ENCODE measurements around the gene TRIM2. TPM values are rescaled to one million over a fixed set of nuclear protein-coding genes. Genes with fewer than 3 reads are reported as not detected.

Gene TRIM2
- total and polyA plus RNA-seq, 3 donors from 2014 or later = 6.1 to 12.8 (median 10.7) TPM

- Histone ChIP-seq H3K27ac (peak overlapping the region; percentile 51 to 86), H3K4me3 (peak overlapping the region; percentile 64 to 68), H3K36me3 (ENCODE audit: low read depth, missing control alignments) (no peaks in the 10 kb centered on the region), H3K4me1 (no peaks in the 10 kb centered on the region), H3K9me3 (no peaks in the 10 kb centered on the region), H3K27me3 (no peaks in the 10 kb centered on the region)
- no peak for TF ChIP-seq POLR2A (IDR thresholded peaks at IDR 0.05)
- 2% methylated on average over 9 of the region's 9 CpGs for WGBS, 2 donors
- DNase-seq = no peak
- intact Hi-C loops (cut with DNase I; ENCODE audit: low total_unique reads) = no loop called here
Measured at GRCh38 chr4:153223427-153223801, 19.2 kb downstream of the TRIM2 start.

- WGBS, 2 donors = 14 to 16% methylated on average over 1 of the region's 1 CpG
- H3K9me3 ChIP-seq = no peaks in the 10 kb centered on the region
- H3K36me3 ChIP-seq (ENCODE audit: low read depth, missing control alignments) = no peaks in the 10 kb centered on the region
- no peak overlapping the region for H3K27ac ChIP-seq
- no peaks in the 10 kb centered on the region for H3K4me1 ChIP-seq
- no peaks in the 10 kb centered on the region for H3K27me3 ChIP-seq
- TF ChIP-seq CTCF (IDR thresholded peaks at IDR 0.05) = no peak
- TF ChIP-seq POLR2A (IDR thresholded peaks at IDR 0.05) = no peak
- intact Hi-C loops (cut with DNase I; ENCODE audit: low total_unique reads) = no loop called here
- H3K4me3 ChIP-seq = no peak overlapping the region
- DNase-seq = no peak
Measured at GRCh38 chr4:153223930-153224329, 19.7 kb downstream of the TRIM2 start.

GRCh38 chr4:153224474-153224873, 20.2 kb downstream of the TRIM2 start:
- no peaks in the 10 kb centered on the region for H3K4me1 ChIP-seq

GRCh38 chr4:153227469-153228075, 23.3 kb downstream of the TRIM2 start:
- Histone ChIP-seq H3K27ac (no peak overlapping the region), H3K4me1 (no peaks in the 10 kb centered on the region), H3K4me3 (no peak overlapping the region), H3K36me3 (ENCODE audit: low read depth, missing control alignments) (no peaks in the 10 kb centered on the region), H3K9me3 (no peaks in the 10 kb centered on the region), H3K27me3 (no peaks in the 10 kb centered on the region)
- intact Hi-C loops (cut with DNase I; ENCODE audit: low total_unique reads) = no loop called here
- 88 to 93% methylated on average over 7 of the region's 7 CpGs for WGBS, 2 donors
- no peak for DNase-seq
- no peak for TF ChIP-seq POLR2A (IDR thresholded peaks at IDR 0.05)
- TF ChIP-seq CTCF (IDR thresholded peaks at IDR 0.05) = no peak

More at GRCh38 chr4:153224474-153224873, 20.2 kb downstream of the TRIM2 start:
- intact Hi-C loops (cut with DNase I; ENCODE audit: low total_unique reads) = no loop called here
- no peak for TF ChIP-seq POLR2A (IDR thresholded peaks at IDR 0.05)
- TF ChIP-seq CTCF (IDR thresholded peaks at IDR 0.05) = no peak
- Histone ChIP-seq H3K27me3 (no peaks in the 10 kb centered on the region), H3K36me3 (ENCODE audit: low read depth, missing control alignments) (no peaks in the 10 kb centered on the region), H3K9me3 (no peaks in the 10 kb centered on the region), H3K4me3 (no peak overlapping the region), H3K27ac (no peak overlapping the region)
- DNase-seq = no peak
- 68 to 85% methylated on average over 1 of the region's 1 CpG for WGBS, 2 donors

- intact Hi-C loops (cut with DNase I; ENCODE audit: low total_unique reads) = no loop called here
- H3K27me3 ChIP-seq = no peaks in the 10 kb centered on the region
- DNase-seq = no peak
- no peak for TF ChIP-seq POLR2A (IDR thresholded peaks at IDR 0.05)
- TF ChIP-seq CTCF (IDR thresholded peaks at IDR 0.05) = no peak
- H3K27ac ChIP-seq = no peak overlapping the region
- no peak overlapping the region for H3K4me3 ChIP-seq
- no peaks in the 10 kb centered on the region for H3K9me3 ChIP-seq
- no peaks in the 10 kb centered on the region for H3K4me1 ChIP-seq
- no peaks in the 10 kb centered on the region for H3K36me3 ChIP-seq (ENCODE audit: low read depth, missing control alignments)
- 79 to 80% methylated on average over 6 of the region's 6 CpGs for WGBS, 2 donors
Measured at GRCh38 chr4:153228512-153229140, 24.4 kb downstream of the TRIM2 start.
